NCI-H2107 treated with DMSO at 0.1 percent for 48 hours (cell line): Measurements from ENCODE around the gene POLDIP2.

Experiments
- DNase-seq: peaks from one replicate; lab custom pipeline; 2025; ENCODE audit not compliant: unreplicated experiment; lab: John Stamatoyannopoulos, UW

The POLDIP2 gene

DNA sequence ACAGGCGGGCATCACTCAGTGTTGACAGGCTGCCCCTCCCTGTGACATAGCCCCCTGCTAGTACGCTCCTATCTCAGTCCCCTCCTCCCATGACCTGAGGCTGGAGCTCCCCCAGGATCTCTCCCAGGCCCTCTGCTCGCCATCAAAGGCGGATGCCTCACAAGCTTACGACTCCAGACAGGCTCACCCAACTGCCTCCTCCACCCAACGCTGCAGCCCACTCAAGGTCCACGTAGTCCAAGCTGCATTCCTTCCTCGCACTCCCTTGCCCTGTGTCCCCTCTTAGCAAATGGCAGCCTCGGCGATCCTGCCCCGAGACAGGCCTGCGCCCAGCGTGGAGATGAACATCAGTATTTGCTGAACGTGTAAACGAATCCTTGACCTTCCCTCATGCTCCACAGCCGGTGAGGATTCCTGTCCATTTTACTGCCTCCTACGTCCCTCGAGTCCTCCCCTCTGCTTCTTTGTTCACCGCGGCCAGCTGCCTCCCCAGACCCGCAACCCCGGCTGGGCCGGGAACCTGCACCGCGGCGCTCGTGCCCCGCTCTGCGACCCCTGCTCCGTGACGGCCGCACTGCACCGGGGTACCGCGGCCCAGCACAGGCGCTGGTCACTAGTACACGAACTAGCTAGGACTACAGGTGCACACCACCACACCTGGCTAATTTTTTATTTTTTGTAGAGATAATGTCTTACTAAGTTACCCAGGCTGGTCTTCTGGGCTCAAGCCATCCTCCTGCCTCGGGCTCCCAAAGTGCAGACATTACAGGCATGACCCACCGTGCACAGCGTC lies 39.2 kb downstream of the POLDIP2 start:
- no peak for DNase-seq

DNA sequence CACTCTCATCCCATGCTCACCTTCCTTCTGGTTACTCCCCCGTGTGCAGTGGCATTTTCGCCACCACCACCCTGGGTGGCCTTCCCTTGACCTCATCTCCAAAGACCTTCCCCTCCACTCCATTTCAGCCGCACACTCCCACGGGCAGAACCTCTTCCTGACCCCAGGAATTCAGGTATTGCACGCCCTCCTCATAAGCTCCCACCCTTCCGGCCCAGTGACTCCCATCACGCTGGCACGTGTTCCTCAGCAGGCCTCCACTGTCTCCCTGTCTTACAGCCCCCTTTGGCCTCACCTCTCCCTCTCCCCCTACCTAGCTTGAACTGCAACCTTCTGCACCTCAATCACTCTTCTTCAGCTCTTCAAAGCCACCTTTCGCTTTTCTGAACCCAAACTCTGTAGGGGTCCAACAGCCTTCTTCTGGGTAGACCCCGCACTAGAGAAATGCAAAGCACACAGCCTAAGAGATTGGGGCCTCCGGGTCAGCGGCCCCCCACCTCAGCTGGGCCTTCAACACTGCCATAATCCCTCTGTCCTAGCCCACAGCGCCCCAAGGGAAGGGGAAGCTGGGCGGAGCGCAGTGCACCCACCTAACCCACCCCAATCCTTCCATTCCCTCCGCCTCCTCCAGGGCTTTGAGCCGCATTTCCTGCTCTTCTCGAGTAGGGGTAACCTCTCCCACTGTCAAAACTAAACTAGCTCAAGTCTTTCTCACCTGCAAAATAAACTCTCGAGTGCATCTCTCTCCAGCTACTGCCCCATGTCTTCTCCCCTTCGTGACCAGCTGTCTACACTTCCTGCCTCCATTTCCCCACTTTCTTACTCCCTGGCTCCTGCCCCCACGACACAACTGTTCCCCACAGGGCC lies 40.0 kb downstream of the POLDIP2 start:
- no peak for DNase-seq

DNA sequence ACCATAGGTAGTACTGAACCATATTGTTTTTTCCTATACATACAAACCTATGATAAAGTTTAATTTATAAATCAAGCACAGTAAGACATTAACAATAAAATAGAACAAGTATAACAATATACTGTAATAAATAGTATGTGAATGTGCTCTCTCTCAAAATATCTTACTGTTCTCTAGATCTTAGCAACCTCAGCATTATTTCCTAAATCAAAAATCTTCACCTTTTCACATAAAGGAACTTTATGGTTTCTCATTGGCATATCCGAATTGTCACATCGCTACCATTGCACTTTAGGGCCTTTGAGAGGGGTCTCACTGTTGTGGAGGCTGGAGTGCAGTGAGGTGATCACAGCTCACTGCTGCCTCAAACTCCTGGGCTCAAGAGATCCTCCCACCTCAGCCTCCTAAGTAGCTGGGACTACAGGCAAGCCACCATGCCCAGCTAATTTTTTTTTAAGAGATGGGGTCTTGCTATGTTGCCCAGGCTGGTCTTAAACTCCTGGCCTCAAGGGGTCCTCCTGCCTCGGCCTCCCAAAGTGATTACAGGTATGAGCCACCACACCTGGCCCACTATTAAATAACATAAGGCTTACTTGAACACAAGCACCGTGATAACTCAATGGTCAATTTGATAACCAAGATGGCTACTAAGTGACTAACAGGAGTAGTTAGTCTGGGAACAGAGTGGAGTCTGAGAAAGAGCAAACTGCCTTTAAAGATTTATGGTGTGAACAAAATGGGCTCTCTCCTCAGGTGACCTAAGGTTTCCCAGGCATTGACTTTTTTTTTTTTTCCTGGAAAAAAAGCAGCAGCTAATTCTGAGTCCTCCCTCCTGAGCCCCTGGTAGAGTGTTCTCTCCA lies 41.3 kb downstream of the POLDIP2 start:
- DNase-seq: no peak

GRCh38 chr17:28313841-28314240 lies 43.5 kb downstream of the POLDIP2 start:
- no peak for DNase-seq

DNA sequence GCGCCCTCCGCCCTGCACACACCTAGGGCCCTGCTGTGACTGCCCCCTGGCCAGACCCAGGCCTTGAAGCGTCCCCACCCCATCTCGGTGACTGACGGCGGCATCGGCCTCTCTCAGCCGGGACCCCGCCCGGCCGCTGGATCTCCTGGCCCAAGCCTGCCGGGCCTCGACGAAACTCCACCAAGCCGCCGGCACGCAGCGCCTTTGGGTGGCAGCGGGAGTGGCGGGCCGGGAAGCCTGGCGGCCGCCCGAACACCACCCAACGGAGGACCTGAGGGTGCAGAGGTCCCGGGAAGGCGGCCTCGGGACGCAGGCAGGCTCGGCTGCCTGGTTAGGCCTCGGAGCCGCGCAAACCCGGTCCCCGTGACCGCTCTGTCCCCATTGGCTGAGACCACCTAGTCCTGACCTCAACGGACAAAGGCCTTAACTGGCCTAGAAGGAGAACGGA lies 50.3 kb downstream of the POLDIP2 start:
- no peak for DNase-seq

DNA sequence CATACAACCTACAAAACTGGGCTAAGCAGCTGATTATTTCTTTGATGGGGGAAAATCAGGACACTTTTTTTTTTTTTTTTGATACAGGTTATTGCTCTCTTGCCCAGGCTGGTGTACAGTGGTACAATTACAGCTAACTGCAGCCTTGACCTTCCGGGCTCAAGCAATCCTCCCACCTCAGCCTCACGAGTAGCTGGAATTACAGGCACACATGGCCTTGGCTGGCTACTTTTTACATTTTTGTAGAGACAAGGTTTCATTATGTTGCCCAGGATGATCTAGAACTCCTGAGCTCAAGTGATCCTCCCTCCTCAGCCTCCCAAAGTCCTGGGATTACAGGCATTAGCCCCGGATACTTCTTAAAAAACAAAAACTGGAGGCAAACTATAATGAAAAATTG lies 58.9 kb downstream of the POLDIP2 start:
- DNase-seq: no peak
